OCI-LY1 (cell line): ENCODE results near the gene C8A.

Experiments used
- CTCF ChIP-seq: fragments of 200-600 bp; sonication (generic), shearing (Covaris generic); IDR thresholded peaks from 2 replicates; pipeline ENCODE4 v1.5.1; 2017; ENCODE audit warnings: mild to moderate bottlenecking, antibody characterized with exemption, low read length, moderate library complexity, mixed read lengths
- EZH2 ChIP-seq: fragments of 200-600 bp; sonication (generic), shearing (Covaris generic); IDR thresholded peaks from 2 replicates; pipeline ENCODE4 v1.8.0; 2017; ENCODE audit warnings: borderline replicate concordance, mixed run types, mild to moderate bottlenecking, antibody characterized with exemption, low read length, moderate library complexity, mixed read lengths

GRCh38 chr1:56845343-56845742 is 9.3 kb upstream of the C8A start:
- TF ChIP-seq CTCF (no peak), EZH2 (no peak)
